OCI-LY3 (cell line): Measurements from ENCODE around the gene SRSF7.

Experiments used
- H2AFZ ChIP-seq: fragments of 200-600, 300-600 bp; shearing (Covaris generic); 2 replicates; pipeline ENCODE4 v1.6.0; 2014; ENCODE audit warnings: antibody characterized with exemption, low read depth, low read length
- H3K27ac ChIP-seq: fragments of 200-600, 300-600 bp; sonication (generic); 2 replicates; pipeline ENCODE4 v1.5.1; 2014; ENCODE audit warnings: mild to moderate bottlenecking, low read length, moderate library complexity, mixed read lengths
- H3K27me3 ChIP-seq: fragments of 200-600, 300-600 bp; sonication (generic); 2 replicates; pipeline ENCODE4 v1.6.1; 2014; ENCODE audit warnings: low read depth, low read length, mixed read lengths
- H3K36me3 ChIP-seq: fragments of 200-600, 300-600 bp; sonication (generic); replicated peaks from 2 replicates; pipeline ENCODE3; 2014; ENCODE audit warnings: low read depth, low read length, mixed read lengths
- H3K4me1 ChIP-seq: fragments of 300-600, 200-600 bp; sonication (generic); 2 replicates; pipeline ENCODE4 v1.6.1; 2014; ENCODE audit warnings: low read length, mixed read lengths
- H3K4me2 ChIP-seq: fragments of 200-600, 300-600 bp; sonication (generic); 2 replicates; pipeline ENCODE4 v1.6.1; 2014; ENCODE audit warnings: low read length, mixed read lengths
- H3K4me3 ChIP-seq: fragments of 300-600, 200-600 bp; sonication (generic); 2 replicates; pipeline ENCODE4 v1.5.1; 2014; ENCODE audit warnings: antibody characterized with exemption, mild to moderate bottlenecking, low read length, moderate library complexity
- H3K79me2 ChIP-seq: fragments of 300-600, 200-600 bp; shearing (Covaris generic); 2 replicates; pipeline ENCODE4 v1.6.1; 2014; ENCODE audit warnings: mild to moderate bottlenecking, low read length, mixed read lengths
- H3K9ac ChIP-seq: fragments of 300-600, 200-600 bp; shearing (Covaris generic); 2 replicates; pipeline ENCODE4 v1.6.0; 2014; ENCODE audit warnings: mild to moderate bottlenecking, low read length, moderate library complexity
- H3K9me3 ChIP-seq: fragments of 200-600, 300-600 bp; shearing (Covaris generic); 2 replicates; pipeline ENCODE4 v1.6.1; 2014; ENCODE audit warnings: low read length, mixed read lengths; ENCODE audit not compliant: insufficient read depth
- H4K20me1 ChIP-seq: fragments of 200-600, 300-600 bp; sonication (generic); 2 replicates; pipeline ENCODE4 v1.6.1; 2016; ENCODE audit warnings: low read length, mixed read lengths; ENCODE audit not compliant: insufficient read depth
- EZH2phosphoT487 ChIP-seq: fragments of 200-600 bp; shearing (Covaris generic); IDR thresholded peaks from 2 replicates; pipeline ENCODE4 v1.6.1; 2018; ENCODE audit warnings: antibody characterized with exemption, mixed run types, low read depth
- TF ChIP-seq, protein P1 (sequence below): fragments of 200-600, 300-600 bp; sonication (generic); IDR thresholded peaks from 2 replicates; pipeline ENCODE4 v1.5.1; 2014; ENCODE audit warnings: antibody characterized with exemption, low read length, low read depth

The SRSF7 gene

DNA sequence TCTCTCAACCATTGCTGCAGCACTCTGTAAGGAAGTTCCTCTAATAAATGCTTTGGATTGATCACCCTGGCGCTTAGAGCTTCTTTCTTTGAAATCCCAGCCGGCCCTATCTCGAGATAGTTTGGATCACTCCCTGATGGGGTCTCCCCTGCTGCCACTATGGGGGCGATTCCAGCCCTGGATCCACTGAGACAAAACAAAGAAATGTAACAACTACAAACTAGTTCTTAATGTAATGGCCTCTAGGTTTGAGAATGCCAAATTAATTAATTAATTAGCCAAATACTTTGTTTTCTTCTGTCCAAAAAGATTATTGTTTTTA is 15.2 kb downstream of the SRSF7 start:
- TF ChIP-seq, protein P1, sequence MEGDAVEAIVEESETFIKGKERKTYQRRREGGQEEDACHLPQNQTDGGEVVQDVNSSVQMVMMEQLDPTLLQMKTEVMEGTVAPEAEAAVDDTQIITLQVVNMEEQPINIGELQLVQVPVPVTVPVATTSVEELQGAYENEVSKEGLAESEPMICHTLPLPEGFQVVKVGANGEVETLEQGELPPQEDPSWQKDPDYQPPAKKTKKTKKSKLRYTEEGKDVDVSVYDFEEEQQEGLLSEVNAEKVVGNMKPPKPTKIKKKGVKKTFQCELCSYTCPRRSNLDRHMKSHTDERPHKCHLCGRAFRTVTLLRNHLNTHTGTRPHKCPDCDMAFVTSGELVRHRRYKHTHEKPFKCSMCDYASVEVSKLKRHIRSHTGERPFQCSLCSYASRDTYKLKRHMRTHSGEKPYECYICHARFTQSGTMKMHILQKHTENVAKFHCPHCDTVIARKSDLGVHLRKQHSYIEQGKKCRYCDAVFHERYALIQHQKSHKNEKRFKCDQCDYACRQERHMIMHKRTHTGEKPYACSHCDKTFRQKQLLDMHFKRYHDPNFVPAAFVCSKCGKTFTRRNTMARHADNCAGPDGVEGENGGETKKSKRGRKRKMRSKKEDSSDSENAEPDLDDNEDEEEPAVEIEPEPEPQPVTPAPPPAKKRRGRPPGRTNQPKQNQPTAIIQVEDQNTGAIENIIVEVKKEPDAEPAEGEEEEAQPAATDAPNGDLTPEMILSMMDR: no peak
- TF ChIP-seq EZH2phosphoT487: no peak
- H3K4me1 ChIP-seq: peaks cover 12% of the 10 kb centered on the region
- H3K79me2 ChIP-seq: peaks cover 4% of the 10 kb centered on the region; the same call in 1 of the 2 replicates
- H3K4me2 ChIP-seq: no peak overlapping the region
- H3K36me3 ChIP-seq: peaks cover 19% of the 10 kb centered on the region
- no peak overlapping the region for H3K4me3 ChIP-seq
- H2AFZ ChIP-seq: no peak overlapping the region
- peaks cover under 1% of the 10 kb centered on the region; the same call in 1 of the 2 replicates for H4K20me1 ChIP-seq
- H3K9me3 ChIP-seq: no peaks in the 10 kb centered on the region
- no peak overlapping the region for H3K27ac ChIP-seq
- H3K9ac ChIP-seq: no peak overlapping the region
- H3K27me3 ChIP-seq: no peaks in the 10 kb centered on the region

DNA sequence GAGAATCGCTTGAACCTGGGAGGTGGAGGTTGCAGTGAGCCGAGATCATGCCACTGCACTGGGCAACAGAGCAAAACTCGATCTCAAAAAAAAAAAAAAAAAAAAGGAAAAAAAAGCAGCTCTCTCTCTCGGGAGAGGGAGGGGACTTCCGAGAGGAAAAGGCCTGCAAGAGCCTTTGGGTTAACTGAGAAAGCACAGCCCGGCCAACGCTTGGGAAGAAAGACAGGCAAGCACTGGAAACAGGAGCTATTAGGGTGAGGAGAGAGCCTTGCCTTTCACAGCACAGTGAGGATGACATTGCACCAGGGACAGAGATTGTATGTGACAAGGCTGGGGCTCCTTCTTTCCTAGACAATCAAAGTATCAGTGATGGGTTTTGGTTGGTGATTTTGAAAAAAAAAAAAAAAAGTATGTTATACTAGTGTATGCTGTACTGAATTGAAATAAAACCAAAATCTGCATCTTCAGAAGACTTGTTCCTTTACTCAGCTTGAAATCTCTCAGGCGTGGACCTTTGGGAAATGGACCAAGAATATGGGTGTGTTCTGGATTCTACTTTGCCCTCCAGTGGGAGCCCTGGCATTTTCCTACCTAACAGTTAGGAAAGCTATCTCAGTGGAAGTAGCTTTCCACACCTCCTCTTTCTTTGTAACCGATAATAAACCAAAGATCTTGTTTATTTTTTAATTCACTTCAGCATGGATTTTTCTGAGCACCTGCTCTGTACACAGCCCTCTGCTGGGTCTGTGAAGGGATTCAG is 16.7 kb downstream of the SRSF7 start:
- Histone ChIP-seq H3K36me3 (peaks cover 17% of the 10 kb centered on the region), H3K27me3 (no peaks in the 10 kb centered on the region), H3K4me3 (no peak overlapping the region), H3K9me3 (no peaks in the 10 kb centered on the region), H2AFZ (no peak overlapping the region), H3K79me2 (peaks cover under 1% of the 10 kb centered on the region; the same call in 1 of the 2 replicates), H3K27ac (no peak overlapping the region), H3K9ac (no peak overlapping the region), H3K4me2 (no peak overlapping the region), H3K4me1 (peaks cover 14% of the 10 kb centered on the region), H4K20me1 (no peaks in the 10 kb centered on the region)
- TF ChIP-seq, protein P1: no peak
- no peak for TF ChIP-seq EZH2phosphoT487

DNA sequence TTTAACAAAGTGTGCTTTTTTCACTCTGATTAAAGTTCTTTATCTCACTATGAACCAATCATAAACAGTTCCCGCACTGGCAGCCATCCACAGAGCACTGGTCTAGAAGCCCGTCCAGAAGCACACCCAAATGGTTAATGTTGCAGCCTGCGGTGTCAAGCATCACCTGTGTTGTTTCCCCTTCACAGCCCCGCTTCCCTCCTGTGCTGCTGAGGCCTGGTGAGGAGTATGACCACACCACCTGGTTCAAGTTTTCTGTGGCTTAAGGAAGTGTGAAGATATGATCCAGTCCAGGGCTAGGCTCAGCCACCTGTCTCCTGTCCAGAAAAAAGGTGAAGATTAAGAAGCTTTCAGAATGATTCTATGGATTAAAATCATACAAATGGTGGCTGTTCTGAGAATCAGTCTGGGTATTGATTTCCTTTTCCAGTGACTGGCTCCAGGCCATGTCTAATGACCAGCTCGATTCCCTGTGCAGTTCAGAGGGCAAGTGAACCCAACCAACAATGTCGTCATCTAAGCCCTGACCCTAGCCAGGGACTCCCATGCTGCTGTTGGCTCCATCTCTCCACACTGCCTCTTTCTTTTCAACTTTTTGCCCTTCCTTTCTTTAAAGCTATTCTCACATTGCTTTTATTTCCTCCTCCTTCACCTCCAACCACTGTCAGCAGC is 17.7 kb downstream of the SRSF7 start:
- H3K27me3 ChIP-seq: no peaks in the 10 kb centered on the region
- peaks cover 23% of the 10 kb centered on the region for H3K4me1 ChIP-seq
- no peaks in the 10 kb centered on the region for H3K79me2 ChIP-seq
- H3K36me3 ChIP-seq: peaks cover 15% of the 10 kb centered on the region
- H3K27ac ChIP-seq: no peak overlapping the region
- H3K9me3 ChIP-seq: no peaks in the 10 kb centered on the region
- no peak for TF ChIP-seq EZH2phosphoT487
- TF ChIP-seq, protein P1: no peak
- H3K4me3 ChIP-seq: no peak overlapping the region
- no peak overlapping the region for H3K9ac ChIP-seq
- no peak overlapping the region for H2AFZ ChIP-seq
- H4K20me1 ChIP-seq: no peaks in the 10 kb centered on the region
- no peak overlapping the region for H3K4me2 ChIP-seq

DNA sequence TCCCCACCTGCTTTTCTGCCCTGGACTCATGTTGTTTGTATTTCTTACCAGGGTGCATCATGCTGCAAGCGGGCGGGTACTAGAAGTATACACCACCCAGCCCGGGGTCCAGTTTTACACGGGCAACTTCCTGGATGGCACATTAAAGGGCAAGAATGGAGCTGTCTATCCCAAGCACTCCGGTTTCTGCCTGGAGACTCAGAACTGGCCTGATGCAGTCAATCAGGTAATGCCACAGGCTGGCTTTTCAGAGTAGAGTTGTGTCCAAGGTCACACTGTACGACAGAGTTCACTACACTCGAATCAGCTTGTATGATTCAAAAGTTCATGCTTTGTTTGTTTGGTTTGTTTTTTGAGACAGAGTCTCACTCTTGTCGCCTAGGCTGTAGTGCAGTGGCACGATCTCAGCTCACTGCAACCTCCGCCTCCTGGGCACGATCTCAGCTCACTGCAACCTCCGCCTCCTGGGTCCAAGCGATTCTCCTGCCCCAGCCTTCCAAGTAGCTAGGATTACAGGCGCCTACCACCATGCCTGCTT is 19.4 kb downstream of the SRSF7 start:
- H3K4me1 ChIP-seq: peaks cover 38% of the 10 kb centered on the region
- H3K36me3 ChIP-seq: peaks cover 4% of the 10 kb centered on the region
- no peak overlapping the region for H3K4me3 ChIP-seq
- H4K20me1 ChIP-seq: no peaks in the 10 kb centered on the region
- H3K79me2 ChIP-seq: no peaks in the 10 kb centered on the region
- H3K9ac ChIP-seq: no peak overlapping the region
- no peaks in the 10 kb centered on the region for H3K27me3 ChIP-seq
- no peaks in the 10 kb centered on the region for H3K9me3 ChIP-seq
- H3K4me2 ChIP-seq: no peak overlapping the region
- no peak for TF ChIP-seq EZH2phosphoT487
- TF ChIP-seq, protein P1: no peak
- H3K27ac ChIP-seq: no peak overlapping the region
- H2AFZ ChIP-seq: no peak overlapping the region
